GM18526 (cell line): ENCODE measurements around the gene NOL3.
A peak's percentile ranks its signal among the peaks of the same experiment; 100 is the strongest.

ENCODE experiments used
- POLR2A ChIP-seq: IDR thresholded peaks from 3 replicates; pipeline ENCODE4 v1.6.1; 2011; ENCODE audit not compliant: insufficient read length; ENCODE audit errors: extremely low read depth

NOL3 gene

GRCh38 chr16:67170168-67170948 lies at the start of gene NOL3:
TSS of gene NOL3 (plus strand) at chr16:67170538.
- peak; percentile 45 for TF ChIP-seq POLR2A

GRCh38 chr16:67128417-67128816 lies 41.9 kb upstream of the NOL3 start:
- TF ChIP-seq POLR2A: no peak

GRCh38 chr16:67128887-67129286 lies 41.5 kb upstream of the NOL3 start:
- TF ChIP-seq POLR2A: no peak

GRCh38 chr16:67129422-67129821 lies 40.9 kb upstream of the NOL3 start:
- no peak for TF ChIP-seq POLR2A

GRCh38 chr16:67137605-67138004 lies 32.7 kb upstream of the NOL3 start:
- TF ChIP-seq POLR2A: no peak

- TF ChIP-seq POLR2A: no peak
Measured at GRCh38 chr16:67141391-67141790, 28.9 kb upstream of the NOL3 start.

- TF ChIP-seq POLR2A: no peak
Measured at GRCh38 chr16:67142342-67142741, 28.0 kb upstream of the NOL3 start.

GRCh38 chr16:67144943-67145342 lies 25.4 kb upstream of the NOL3 start:
- TF ChIP-seq POLR2A: no peak

- TF ChIP-seq POLR2A: no peak
Measured at GRCh38 chr16:67145746-67146145, 24.6 kb upstream of the NOL3 start.

GRCh38 chr16:67146523-67147357 lies 23.6 kb upstream of the NOL3 start:
- no peak for TF ChIP-seq POLR2A

- no peak for TF ChIP-seq POLR2A
Measured at GRCh38 chr16:67147437-67148140, 22.7 kb upstream of the NOL3 start.

GRCh38 chr16:67148221-67148620 lies 22.1 kb upstream of the NOL3 start:
- no peak for TF ChIP-seq POLR2A

GRCh38 chr16:67148656-67149275 lies 21.6 kb upstream of the NOL3 start:
- TF ChIP-seq POLR2A: no peak

- TF ChIP-seq POLR2A: no peak
Measured at GRCh38 chr16:67149276-67150046, 20.9 kb upstream of the NOL3 start.
